ENCODE measurements around the gene CPLX1. TPM values are rescaled to one million over a fixed set of nuclear protein-coding genes. Genes with fewer than 3 reads are reported as not detected.

Gene CPLX1
- 14.2 and 15.1 TPM in 2 replicates for polyA plus RNA-seq (2014; cell fraction: cytosol; rRNA removed)
- 9.1 and 13.0 TPM in 2 replicates for polyA plus RNA-seq (2014; cell fraction: nucleus; rRNA removed)

DNA sequence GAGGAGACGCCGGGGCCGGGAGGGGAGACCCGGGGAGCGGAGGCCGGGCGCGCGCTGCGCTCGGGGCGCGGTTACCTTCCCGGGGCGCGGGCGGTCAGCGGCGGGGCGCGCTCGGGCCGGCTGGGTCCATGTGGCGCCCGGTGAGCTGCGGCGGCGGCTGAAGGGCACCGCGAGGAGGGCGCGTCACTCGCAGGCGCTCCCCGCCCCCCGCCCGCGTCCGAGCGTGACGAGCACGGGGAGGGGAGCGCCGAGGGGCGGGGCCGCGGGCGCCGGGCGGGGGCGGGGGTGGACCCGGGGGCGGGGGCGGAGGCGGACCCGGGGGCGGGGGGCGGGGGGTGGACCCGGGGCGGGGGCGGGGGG, at the start of gene CPLX1:
TSS of gene CPLX1 (minus strand) at position 159 of the 360 bp plus-strand sequence. CDS start 1,607 bp downstream, outside the sequence.
- no peak for DNase-seq (ENCODE audit: low spot score)

DNA sequence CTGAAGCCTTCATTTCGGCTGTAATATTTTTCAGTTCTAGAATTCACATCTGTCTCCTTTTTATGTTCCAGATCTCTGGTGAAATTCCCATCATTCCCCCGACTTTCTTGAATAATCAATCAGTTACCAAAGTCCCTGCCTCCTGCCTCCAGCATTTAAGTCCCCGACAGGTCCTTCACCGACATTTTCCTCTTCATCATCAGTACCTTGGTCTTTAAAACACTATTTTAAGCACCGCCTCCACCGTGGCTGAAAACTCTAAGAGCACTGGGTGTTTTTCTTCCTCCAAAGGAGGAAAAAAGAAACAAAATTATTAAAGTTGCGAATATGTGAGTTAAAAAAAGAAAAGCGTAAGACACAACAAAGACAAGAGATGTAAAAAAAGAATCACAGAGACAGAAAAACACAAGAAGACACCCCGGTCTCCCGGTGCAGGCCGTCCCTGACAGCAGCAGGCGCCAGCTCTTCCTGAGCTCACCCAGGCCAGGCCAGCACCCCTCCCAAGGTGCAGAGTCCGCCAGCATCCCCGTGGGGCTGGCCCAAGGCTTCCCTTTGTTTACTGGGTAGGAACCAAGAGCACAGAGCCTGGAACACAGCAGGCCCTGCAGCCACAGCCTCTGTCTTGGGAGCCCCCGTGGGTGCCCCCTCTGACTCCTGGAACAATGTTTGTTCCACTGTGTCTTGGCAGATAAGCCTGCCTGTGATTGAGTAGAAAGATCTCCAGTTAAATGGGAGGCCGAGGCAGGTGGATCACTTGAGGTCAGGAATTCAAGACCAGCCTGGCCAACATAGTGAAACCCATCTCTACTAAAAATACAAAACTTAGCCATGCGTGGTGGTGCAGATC, 49.3 kb upstream of the CPLX1 start:
- DNase-seq (ENCODE audit: low spot score), result no peak

DNA sequence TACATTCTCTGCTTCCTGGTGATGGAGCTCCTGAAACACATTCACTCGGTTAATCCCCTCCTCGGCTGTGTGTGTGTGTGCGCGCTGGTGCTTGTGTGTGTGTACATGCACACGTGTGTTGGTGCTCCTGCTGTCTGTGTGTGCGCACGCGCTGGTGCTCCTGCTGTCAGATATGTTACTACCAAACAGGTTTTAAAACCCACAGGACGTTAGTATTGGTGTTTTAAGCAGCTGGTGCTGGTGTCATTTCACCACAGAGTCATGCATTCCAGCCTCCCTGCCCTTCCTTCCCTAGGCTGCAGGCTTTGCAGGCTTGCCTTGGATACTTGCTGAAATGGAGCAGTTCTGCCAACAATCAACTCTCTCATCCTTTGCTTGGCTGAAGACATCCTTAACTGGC, 48.1 kb upstream of the CPLX1 start:
- no peak for DNase-seq (ENCODE audit: low spot score)

DNA sequence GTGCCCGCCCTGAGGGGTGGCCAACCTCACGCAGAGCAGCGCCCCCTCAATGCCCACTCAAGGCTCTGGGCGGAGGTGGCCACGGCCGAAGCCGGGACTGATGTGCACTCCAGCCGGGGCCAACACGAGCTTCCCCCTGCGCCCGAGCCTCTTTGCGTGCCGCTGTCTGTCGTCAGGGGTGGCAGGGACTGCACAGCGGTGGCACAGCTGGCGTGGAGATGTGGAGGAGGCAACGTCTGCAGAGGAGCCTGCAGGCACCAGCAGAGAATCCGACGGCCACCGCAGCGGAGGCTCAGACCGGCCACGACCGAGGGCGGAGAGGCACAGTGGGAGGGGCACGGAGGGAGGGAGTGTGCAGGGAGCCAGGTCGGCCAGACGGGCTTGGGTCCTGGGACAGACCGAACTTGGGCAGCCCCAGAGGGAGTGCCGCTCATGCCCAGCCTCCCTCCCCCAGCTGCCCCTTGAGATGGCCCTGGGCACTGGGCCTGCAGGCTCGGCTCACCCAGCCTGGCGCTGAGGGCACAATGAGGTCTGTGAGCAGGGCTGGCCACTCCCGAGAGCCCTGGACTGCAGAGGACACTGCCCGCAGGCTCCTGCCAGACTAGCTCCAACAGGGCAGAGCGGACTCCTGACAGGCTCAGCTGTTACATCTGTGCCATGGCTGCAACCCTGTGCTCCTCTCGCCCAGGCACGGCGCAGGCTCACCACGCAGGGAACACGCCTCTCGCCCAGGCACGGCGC, 46.5 kb upstream of the CPLX1 start:
- no peak for DNase-seq (ENCODE audit: low spot score)

DNA sequence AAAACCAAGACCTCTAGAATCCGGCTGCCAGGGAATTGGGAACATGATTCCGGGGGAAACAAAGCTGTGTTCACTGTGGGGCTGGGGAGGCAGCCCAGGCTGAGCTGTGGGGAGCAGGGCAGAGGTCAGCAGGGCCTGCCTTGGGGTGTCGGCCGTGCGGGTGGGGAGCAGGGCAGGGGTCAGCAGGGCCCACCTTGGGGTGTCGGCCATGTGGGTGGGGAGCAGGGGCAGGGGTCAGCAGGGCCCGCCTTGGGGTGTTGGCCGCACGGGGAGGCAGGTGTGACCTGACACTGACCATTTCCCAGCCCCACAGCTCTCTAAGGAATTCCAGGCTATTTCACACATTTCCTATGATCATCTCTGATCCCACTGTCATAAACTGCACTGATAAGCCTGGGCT, 45.6 kb upstream of the CPLX1 start:
- no peak for DNase-seq (ENCODE audit: low spot score)

DNA sequence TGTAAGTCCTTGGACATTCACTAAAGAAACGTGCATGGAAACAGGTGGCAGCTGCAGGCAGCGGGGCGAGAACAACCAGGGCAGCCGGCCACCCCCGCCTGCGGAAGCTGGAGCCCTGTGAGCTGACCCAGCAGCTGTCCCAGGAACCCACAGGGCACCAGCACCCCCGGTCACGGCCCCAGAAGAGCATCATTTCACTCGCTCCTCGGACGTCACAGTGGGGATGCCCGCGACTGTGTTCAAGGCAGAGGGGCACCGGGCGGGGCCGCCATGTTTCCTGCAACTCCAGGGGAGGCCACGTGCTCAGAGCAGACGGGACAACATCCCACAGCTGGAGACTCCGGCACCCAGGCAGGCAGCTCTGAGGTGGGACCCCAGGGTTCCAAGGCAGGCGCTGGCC, 45.0 kb upstream of the CPLX1 start:
- no peak for DNase-seq (ENCODE audit: low spot score)

DNA sequence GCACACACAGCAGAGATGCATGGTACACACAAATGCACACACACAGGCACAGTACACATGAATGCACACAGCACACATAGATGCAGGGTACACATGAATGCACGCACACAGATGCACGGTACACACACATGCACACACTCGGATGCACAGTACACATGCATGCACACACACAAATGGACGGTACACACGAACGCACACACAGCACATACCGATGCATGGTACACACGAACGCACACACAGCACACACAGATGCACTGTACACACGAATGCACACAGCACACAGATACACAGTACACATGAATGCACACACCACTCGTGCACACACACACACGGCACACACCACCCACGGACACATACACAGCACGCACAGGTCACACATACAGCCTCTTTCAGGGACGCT, 43.8 kb upstream of the CPLX1 start:
- no peak for DNase-seq (ENCODE audit: low spot score)

DNA sequence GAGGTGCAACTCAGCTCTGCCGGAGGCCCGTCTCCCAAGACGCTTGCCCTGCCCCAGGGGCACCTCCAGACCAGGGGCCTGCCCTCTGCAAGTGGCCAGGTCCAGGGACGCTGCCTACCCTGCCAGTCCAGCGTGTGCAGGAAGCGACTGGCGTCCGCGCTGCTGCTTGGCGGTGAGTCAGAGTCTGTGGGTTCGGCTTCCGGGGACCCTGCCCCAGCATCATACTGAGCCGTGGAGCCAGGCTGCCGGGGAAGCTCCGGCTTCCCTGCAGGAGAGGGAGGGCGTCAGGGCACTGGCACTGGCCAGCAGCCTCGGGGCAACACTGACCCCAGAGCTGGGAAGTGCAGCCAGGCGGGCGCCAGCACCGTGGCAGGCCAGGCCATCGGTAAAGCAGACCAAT, 42.5 kb upstream of the CPLX1 start:
- no peak for DNase-seq (ENCODE audit: low spot score)

DNA sequence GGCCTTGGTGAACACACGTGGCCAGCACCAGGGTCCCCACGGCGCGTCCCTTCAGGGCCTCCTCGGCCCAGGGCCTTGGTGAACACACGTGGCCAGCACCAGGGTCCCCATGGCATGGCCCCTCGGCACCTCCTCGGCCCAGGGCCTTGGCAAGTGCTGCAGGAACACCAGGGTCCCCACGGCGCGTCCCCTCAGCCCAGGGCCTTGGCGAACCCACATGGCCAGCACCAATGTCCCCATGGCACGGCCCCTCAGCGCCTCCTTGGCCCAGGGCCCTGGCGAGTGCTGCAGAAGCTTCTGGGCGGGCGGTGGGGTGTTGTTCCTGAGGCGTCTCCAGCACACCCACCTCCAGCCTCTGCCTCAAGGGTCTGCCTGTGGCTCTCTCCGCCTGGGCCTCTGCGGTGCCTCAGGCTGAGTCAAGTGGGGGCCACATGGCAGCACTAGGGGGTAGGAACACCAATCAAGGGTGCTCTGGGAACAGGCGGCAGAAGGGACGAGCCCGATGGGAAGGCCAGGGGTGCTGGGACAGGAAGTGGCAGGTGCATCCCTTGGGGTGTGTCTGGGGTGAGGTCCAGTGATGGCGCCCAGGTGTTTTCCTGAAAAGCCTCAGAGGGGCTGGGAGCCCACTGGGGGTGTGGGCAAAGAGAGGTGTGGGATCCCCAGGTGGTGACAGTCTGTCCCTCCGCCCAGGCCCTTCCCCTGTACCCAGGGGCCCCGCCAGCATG, 41.8 kb upstream of the CPLX1 start:
- DNase-seq (ENCODE audit: low spot score), result no peak

DNA sequence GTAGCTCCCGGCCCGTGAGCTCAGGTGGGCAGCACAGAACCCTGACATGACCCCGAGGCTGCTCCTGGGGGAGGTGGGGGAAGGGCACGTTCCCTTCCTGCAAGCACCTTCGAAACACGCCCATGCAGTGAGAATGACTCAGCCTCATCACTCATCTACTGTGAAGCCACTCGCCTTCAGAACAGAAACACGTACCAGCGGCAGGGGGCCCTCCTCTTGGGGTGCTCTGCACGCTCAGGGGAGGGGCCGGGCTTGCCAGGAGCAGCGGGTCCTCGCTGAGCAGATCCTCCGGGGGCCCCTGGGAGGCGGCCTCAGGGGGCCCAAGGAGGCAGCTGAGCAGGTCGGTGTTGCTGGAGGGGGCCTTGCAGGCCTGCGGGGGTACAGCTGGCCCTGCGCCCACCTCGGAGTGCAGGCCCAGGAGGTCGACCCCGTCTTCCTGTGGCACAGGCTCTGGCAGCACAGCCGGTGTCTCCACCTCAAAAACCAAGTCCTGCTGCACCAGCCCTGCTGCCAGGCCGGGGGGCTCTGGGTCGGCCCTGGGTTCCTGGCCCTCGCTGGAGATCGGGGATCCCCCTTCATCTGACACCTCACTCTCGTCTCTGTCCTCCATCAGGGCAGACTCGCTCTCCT, 40.9 kb upstream of the CPLX1 start:
- DNase-seq (ENCODE audit: low spot score), result no peak

DNA sequence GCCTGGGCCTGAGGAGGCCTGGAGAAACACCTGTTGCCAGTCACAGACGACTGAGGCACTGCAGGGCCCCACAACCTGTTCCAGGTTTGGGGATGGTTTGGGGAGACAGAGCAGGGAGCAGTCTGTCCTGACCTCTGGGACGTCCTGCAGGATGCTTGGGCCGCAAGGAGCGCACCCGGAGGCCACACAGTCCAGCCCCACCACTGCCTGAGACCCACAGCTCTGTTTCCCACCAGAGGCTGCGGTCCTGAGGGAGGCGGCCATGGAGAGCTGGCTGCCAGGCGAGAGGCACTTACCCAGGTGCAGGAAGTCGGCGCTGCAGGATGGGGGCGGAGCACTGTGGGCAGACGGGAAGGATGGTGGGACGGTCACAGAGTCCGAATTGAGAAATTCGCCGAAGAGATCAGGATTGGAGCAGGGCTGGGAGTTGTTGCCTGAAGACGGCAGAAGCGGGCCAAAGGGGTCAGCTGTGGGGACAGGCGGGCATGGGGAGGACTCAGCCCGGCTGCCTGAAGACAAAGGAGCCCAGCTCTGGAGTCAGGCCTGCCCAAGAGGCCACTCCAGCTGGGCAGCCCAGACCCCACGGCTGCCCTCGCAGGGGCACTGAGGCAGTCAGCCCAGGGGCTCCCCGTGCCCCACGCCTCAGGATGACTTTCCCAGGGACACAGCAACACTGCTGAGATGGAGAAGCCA, 40.3 kb upstream of the CPLX1 start:
- DNase-seq (ENCODE audit: low spot score), result no peak

DNA sequence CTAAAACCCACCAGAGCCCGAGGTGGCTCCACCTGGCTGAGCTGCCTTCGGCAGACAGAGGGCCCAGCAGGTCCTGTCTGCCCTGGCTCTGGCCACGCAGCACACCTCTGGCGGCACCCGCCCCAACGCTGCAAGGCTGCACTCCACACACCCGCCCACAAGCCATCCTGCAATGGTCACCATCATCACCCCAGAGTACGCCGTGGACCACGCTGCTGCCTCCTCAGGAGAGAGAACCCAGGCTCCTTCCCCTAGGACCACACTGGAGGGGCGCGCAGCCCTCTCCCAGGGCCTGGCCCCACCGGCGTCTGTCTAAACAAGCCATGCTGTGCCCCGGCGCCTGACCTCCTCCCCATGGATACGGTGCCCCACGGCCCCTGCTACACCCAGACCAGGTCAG, 39.6 kb upstream of the CPLX1 start:
- DNase-seq (ENCODE audit: low spot score), result no peak

DNA sequence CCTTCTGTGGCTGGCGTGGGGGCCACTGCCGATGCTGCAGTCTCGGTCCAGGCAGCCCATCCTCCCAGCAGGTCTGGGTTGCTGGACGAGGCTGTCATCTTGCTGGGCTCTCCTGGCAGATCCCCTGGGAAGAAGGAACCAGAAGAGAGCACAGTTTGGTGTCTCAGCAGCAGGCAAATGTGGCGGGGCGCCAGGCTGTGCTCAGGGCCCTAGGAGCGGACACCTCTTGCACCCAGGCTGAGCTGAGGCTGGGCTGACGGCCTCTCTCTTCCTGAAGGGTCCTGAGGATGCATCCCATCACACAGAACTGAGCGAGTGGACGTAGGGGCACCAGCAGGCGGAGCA, 39.2 kb upstream of the CPLX1 start:
- DNase-seq (ENCODE audit: low spot score), result no peak

DNA sequence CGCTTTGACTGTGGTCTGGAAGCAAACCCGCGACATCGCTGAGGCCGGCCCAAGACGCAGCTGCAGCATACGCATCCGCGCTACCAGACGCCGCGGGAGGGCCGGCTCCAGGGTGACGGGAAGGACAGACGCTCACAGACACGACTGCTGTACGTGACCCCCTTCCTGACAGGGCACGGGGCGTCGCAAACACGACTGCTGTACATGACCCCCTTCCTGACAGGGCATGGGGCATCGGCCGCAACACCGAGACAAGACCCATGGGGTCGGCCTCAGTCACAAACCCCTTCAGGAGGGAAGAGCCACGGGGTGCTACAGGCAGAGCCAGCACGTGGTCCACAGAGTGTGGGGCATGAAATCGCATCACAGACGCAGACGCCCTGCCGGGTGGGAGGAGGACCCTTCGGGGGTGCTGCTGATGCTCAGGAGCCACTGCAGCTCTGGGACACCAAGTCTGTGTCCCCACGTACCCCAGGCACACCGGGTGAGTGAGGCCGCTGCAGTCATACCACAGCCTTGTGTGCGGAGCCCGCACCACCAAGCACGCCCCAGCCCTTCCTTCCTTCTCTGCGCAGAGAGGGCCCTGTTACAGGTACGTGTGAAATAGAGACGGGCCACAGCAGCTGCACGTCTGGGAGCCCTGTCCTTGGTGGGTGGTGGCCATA, 38.7 kb upstream of the CPLX1 start:
- DNase-seq (ENCODE audit: low spot score), result no peak

DNA sequence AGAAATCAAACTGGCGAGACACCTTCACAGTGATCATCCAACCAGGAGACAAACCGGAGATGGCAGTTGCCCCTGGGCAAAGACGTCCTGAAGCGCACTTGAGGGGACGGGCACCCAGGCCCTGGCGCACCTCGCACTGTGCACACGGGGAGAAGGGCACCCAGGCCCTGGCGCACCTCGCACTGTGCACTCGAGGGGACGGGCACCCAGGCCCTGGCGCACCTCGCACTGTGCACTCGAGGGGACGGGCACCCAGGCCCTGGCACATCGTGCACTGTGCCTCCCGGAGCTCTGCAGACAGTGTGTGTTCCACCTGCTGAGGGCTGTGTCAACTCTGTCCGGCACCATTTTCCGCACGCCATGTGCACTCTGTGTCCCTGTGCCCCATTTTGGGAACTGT, 34.6 kb upstream of the CPLX1 start:
- DNase-seq (ENCODE audit: low spot score), result no peak

DNA sequence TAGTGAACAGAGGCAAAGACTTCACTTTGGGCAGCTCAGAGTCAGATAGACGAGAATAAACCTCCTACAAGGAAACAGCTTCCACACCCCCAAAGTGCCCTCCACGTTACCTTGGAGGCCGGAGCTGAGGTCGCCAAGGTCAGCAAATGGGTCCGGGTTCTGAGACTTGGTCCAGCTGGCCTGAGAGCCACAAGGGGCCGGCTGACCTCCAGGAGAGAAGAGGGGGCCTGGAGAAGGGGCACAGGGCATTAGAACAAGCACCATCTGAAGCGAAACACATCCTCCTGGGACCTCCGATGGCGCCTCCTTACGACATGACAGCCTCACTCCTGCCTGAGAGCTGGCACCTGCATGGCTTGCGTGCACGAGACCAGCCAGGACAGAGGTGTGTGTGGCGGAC, 33.6 kb upstream of the CPLX1 start:
- DNase-seq (ENCODE audit: low spot score), result no peak

DNA sequence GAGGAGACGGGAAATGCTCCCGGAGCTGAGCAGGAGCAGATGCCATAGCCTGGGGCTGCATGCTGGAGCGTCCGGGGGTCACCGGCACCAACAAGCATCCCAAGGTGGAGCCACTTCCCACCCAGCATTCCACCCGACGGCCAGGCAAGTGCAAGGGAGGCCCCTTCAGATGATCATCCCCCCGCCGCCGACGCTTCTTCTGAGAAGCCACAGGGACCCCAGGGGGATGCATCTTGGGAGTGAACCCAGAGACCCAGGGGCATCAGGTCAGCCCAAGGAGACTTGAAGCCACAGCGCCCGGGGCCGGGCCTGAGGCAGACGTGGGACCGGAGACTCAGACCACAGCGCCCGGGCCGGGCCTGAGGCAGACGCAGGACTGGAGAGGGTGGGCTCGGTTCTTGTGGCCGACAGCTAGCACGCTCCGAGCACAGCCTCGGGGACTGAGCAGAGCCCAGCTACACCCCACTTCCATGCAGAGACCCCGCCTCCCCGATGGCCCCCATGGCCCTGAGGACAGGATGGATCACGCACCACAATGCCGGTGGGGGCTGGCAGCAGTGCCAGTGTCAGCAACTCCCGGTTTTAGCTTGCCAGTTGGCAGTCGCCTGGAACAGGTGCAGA, 33.0 kb upstream of the CPLX1 start:
- no peak for DNase-seq (ENCODE audit: low spot score)

DNA sequence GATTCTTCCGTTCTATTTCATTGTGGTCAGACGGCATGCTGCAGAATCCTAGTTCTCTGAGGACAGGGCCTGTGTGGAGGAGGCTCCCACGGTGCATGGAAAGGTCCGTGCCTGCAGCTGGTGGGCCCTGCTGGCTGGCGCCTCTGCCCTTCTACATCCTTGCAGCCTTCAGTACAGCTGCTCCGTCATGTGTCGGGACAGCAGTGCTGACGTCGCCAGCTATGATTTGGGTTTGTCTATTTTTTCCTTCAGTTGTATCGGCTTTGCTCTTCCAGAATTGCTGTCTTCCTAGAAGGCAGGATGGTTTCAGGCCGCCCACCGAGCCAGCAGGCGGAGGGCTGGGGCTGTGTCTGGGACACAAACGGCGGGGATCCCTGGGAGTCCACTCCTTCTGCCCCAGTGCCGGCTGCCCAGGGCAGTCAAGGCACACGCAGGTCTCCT, 32.1 kb upstream of the CPLX1 start:
- no peak for DNase-seq (ENCODE audit: low spot score)

DNA sequence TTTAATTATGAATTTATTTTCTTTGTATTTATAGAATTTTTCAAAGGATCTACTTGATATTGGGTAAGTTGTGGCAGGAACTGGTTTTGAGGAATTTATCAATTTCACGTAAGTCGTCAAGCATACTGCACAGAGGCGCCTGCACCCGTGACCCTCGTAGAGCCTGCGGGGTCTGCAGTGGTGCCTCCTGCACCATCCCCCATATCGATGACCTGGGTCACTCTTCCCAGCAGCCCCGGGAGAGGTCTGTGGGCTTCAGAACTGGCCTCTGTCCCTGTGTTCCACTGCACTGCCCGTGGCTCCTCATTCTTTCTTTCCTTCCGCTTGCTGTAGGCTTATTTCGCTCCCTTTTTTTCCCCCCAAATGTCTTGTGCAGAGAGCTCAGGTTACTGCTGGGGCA, 31.5 kb upstream of the CPLX1 start:
- no peak for DNase-seq (ENCODE audit: low spot score)

DNA sequence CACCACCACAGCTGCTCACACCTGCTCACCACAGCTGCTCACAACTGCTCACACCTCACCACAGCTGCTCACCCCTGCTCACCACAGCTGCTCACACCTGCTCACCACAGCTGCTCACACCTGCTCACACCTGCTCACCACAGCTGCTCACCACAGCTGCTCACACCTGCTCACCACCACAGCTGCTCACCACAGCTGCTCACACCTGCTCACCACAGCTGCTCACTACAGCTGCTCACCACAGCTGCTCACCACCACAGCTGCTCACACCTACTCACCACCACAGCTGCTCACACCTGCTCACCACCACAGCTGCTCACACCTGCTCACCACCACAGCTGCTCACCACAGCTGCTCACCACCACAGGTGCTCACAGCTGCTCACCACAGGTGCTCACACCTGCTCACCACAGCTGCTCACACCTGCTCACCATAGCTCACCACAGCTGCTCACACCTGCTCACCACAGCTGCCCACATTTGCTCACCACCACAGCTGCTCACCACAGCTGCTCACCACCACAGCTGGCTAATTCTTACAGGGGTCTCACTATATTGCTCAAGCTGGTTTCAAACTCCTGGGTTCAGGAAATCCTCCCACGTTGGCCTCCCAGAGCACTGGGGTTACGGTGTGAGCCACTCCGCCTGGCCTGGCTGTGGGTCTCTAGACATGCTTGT, 30.4 kb upstream of the CPLX1 start:
- DNase-seq (ENCODE audit: low spot score), result no peak
